Activated effector memory CD4-positive, alpha-beta T cell treated with anti-CD3 and anti-CD28 coated beads, Interleukin-2, amount 50 U/mL, for 16 hours (primary cell): ENCODE measurements around the gene SORCS2.

Source experiments
- DNase-seq: peaks from one replicate; pipeline ENCODE4 v3.0.0-alpha.2; 2020

Gene SORCS2

DNA sequence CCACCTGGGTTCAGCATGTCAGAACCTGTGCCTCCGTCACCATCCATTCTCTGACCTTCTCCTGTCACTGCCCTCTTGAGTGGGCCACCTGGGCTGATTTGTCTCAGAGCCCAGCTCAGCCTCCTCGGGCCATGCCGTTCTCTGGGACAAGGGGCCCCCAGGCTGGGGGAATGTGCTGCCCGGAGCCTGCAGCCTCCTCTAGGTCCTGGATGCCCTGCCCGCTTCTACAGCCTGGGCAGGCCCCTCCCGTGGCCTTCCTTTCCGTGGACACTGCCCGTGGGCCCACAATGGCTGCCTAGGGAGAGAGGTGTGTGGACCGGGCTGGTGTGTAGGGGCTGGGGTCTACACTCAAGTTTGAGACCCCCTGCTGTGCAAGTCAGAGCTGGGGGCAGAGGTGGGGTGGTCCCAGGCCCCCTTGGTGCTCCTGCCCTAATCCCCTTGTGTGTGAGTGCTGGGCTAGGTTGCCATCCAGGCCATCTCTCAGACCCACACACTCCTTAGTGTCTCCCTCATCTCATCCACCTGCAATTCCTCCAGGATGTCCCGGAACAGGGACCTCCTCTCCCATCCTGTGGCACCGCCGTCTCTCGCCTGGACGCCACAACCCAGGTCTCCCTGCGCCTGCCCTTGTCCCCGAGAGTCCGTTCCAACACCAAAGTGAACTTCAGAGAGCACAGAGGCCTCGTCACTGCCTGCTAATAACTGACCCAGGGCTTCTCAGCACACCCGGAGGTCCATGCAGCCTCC lies 230.0 kb downstream of the SORCS2 start:
- peak; percentile 41 for DNase-seq

DNA sequence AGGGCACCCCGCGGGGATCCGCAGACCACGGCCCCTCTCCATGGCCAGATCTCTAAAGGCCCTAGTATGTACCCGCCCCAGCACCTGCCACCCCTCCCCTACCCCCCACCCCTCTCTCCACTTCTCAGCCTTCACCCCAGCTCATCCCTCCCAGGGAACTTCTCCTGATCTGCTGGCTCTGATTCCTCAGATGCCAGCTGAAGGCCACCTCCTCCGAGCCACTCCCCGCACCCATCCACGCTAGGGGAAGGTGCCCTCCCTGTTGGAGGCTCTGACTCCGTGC lies 230.5 kb downstream of the SORCS2 start:
- DNase-seq, result peak; percentile 12

DNA sequence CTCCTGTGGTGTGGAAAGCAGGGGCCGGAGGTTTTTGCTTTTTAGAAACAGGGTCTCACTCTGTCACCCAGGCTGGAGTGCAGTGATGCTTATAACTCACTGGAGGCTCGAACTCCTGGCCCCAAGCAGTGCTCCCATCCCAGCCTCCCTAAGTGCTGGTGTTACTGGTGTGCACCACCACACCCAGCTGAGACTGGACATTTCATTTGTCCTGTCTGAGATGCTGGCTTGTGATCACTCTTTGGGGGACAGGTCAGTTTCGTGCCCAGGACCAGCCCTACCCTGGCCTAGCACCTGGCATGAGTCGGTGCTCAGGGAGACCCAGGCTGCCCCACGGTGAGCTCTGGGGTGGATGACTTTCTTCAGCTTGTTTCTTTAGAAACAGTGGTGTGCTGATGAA lies 231.1 kb downstream of the SORCS2 start:
- peak; percentile 16 for DNase-seq

DNA sequence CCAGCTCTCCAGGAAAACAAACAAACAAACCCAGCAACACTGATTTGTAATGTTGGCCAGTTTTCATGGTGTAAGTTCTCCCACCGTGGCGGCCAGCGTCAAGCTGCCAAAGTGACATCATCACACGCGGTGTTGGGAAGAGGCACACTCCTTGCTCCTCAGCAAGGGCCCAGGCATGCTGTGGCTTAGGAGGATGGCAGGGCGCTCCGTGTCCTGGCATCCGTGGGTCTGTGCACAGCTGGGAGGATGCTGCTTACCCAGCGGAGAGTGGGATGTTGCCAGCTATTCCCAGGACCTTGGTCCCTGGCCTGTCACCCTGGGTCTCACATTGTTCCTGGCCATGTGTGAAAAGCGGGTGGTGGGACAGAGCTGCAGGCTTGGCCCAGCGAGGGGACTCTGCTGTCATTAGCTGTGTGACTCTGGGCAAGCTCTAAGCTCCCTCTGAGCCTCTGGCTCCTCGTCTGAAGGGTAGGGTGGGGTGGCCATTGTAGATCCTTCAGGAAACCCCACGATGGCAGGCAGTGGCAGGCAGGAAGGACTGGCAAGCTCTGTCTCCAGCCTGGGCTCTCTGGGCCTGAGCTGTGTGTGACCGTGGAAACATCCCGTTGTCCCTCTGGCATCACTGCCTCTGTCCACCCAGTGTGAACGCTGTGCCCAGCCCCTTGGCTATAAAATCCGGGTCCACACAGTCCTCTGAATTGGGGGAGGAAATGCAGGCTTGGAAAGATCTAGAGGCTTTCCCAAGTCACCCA lies 231.6 kb downstream of the SORCS2 start:
- DNase-seq, result peak; percentile 38

- DNase-seq, result peak; percentile 39
Observed at GRCh38 chr4:7424553-7425111, 232.3 kb downstream of the SORCS2 start.

- DNase-seq, result peak; percentile 38
Observed at GRCh38 chr4:7425124-7425523, 232.8 kb downstream of the SORCS2 start.

DNA sequence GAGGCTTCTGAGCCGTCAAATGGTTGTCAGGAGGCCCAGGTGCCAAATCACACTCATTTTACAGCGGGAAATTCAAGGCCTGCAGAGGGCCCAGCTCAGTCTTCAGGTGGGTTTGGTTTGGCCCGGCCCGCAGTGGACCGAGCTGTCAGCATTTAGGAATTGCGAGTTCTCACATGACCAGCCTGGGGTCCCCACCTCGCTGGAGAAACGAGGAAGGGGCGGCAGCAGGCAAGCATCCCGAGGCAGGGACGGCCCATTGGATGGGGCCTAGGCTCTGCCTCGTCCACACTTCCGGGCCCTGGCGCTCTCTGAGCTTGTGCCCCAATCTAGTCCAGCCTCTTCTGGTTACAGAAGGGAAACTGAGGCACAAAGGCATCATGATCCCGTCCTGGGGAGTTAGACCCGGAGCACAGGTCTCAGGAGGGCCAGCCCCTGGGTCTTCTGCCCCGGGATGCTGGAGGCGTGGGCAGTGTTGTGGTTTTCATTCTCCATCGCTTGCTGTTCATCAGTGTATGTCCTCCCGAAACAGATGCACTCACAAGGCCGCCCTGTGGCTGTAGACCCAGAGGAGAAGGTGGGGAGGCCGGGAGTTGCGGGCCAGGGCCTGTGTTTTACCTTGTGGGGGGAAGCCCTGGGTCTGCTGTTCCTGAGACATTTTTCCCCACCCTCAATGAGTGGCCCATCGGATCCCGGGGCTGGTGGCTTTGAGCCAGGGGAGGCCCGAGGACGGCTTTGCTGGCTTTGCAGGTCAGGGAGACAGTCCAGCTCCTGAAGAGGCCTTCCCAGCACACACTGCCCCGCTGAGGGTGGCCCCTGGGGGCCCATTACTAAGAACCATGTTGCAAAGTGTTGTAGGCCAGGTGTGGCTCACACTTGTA lies 233.5 kb downstream of the SORCS2 start:
- DNase-seq, result peak; percentile 43

GRCh38 chr4:7426525-7427171 lies 234.3 kb downstream of the SORCS2 start:
- DNase-seq, result peak; percentile 37

GRCh38 chr4:7427361-7427760 lies 235.0 kb downstream of the SORCS2 start:
- peak; percentile 38 for DNase-seq

DNA sequence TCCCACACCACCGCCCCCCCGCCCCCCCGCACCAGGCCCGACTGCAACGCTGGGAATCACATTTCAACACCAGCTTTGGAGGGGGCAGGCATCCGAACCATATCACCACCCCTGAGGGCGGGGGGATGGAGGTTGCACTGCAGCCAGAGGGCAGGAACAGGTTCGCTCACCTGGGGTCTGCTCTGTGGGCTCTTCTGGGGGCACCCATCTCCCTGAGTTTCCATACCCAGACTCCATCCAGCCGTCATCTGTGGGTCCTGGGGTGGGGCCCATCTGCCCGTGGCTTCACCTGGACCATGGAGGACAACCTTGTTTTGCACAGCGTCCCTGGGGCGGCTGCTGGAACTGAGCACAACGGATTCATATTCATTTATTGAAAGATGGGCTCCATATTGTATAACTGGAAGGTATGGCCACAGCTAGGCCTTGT lies 235.5 kb downstream of the SORCS2 start:
- DNase-seq, result peak; percentile 50

DNA sequence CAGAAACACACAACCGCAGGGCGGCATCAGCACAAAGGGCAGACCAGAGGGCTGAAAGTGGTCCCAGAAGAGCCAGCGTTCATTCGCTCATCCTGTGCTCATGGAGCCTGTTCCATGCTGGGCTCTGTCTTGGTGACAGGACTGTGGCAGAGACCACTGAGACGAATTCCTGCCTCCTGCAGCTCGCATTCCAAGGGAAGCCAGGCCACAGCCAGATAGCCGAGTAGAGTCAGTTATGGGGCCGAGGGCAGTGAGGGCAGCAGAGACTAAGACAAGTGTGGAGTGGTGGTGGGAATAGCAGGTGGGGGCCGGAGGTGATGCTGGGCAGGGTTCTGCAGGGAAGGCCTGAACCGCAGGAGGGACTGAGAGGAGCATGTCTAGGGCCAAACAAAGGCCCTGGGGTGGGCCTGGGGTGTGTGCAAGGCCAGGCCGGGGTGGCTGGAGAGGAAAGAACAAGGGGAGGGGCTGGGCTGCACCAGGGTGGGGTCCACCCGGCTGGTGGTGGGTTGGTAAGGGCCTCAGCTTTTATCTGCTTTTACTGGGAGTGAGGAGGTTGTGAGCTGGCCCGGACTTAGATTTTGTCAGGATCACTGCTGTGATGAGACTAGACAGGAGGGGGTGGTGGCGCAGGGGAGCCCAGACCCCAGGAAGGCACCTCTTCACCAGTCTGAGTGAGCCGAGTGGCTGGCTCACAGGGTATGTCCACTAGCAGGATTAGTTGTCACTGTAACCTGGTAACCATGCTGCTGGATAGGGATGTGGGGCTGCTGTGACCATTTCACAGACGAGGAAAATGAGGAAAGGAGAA lies 236.1 kb downstream of the SORCS2 start:
- DNase-seq, result peak; percentile 38

DNA sequence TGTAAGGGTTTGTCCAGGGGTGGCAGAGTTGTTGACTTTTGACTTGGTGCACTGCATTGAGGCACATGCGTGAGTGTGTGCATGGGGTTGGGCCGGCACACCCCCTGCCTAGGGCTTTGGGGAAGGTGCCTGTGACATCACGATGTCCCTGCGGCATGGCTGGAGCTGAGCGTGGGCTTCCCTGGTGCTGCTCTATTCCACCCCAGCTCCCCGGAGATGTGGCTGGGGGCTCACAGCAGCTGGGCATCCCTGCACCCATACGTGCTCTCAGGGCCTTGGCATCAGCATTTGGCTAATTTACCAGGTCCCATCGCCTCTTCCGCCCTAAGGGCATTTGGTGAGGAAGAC lies 236.7 kb downstream of the SORCS2 start:
- DNase-seq, result peak; percentile 38

- peak; percentile 50 for DNase-seq
Observed at GRCh38 chr4:7429601-7430078, 237.3 kb downstream of the SORCS2 start.

DNA sequence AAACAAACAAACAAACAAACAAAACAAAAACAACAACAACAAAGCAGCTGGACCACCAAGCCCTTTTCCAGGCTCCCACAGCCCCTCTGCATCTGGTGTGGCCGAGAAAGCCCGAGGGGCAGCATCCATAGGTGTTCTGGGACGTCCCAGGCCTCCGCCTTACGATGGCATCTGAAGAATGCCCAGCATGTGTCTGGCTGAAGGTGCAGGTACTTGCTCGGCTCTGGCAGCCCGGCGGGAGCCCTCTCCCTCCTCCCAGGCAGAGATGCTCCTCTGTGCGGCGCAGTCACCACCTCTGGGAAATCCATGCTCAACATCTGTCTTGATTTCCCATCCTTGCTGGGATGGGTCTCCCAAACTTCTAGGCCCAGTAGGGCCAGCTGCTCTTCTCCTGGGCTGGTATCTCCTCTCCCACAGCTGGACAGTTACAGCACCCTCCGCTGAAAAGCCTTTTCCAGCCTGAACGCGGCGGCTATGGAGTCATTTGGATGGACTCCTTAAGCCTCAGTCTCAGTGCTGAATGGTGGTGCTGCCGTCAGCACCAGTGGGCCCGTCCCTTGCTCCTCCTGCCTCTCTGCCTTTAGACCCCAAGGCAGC lies 238.1 kb downstream of the SORCS2 start:
- peak; percentile 25 for DNase-seq

GRCh38 chr4:7430965-7431695 lies 238.8 kb downstream of the SORCS2 start:
- peak; percentile 55 for DNase-seq

GRCh38 chr4:7431696-7432530 lies 239.6 kb downstream of the SORCS2 start:
- DNase-seq, result no peak

DNA sequence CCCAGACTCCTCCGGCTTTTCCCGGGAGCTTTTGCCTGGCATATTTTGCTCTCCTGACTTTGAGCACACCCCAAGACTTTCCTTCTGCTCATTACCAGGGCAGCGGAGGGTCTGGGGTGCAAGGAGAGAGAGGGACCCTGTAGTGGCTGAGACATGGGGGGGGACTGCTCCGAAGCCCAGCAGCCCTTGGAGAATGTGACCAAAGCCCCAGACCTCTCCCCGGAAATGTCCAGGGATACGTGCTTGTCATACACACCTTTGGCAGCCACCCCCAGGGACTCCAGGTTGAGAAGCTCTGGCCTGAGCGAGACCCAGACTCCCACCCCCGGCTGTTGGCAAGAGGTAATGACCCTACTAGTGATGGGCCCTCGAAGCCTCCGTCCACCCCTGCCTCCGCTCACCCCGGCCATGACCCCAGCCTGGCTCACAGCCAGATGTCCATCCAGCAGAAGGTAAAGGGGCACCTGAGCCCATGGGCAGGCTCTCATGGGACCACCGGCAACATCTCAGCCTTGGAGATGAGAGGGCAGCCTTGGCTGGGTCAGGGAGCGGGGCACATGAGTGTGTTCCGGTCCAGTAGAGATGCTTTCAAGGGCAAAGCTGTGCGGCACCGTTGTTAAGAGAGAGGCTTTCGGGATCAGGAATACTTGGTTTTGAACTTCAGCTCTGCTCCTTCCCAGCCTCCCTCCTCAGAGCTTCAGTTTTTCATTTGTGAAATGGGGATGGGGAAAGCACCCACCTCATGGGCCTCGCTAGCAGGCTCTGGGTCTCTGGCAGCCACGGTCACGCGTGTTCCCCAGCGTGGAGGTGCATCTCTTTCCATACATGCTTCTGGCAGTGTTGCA lies 240.4 kb downstream of the SORCS2 start:
- DNase-seq, result no peak

DNA sequence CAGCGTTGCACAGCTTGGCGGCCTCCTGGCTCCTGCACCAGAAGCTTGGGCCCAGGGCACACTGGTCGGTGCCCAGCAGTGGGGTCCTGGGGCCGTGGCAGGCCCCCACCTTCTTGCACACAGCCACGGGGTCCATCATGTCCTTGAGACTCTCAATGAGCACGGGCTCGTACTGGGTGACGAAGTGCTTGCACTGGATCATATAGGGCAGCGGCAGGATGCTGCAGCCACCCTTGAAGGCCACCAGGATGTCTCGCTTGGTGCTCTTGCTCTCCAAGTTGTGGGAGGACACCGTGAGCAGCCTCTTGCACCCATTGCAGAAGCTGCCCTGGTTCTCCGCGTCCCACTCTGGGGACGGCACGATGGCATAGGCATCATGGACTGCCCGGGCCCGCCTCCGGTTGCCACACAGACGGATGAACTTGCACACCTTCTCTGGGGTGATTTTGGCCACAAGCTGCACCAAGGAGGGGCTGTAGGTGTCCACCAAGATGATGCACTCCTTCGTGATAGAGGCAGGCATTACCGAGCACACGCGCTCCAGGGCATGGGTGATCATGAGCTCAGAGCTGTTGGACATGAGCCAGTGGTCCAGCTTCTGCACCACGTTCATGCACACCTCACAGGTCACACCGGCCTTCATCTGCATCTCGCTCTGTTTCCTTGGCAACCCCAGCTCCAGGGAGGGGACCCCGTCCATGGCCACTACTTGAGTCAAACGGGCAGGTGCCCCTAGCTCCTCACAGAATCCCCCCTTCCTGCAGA lies 241.2 kb downstream of the SORCS2 start:
- no peak for DNase-seq
